GM23248 (cell line): ENCODE results near the gene LZTFL1.

ENCODE experiments used
- EZH2 ChIP-seq: fragments of 200-600 bp; sonication (generic); IDR thresholded peaks from 2 replicates; pipeline ENCODE4 v1.6.1; 2018; ENCODE audit warnings: antibody characterized with exemption, mild to moderate bottlenecking; ENCODE audit not compliant: insufficient read depth, poor library complexity, severe bottlenecking
- EZH2phosphoT487 ChIP-seq: fragments of 200-600 bp; sonication (generic); IDR thresholded peaks from 2 replicates; pipeline ENCODE4 v1.6.1; 2018; ENCODE audit warnings: antibody characterized with exemption, moderate library complexity, mild to moderate bottlenecking, low read depth; ENCODE audit not compliant: insufficient read depth

GRCh38 chr3:45870099-45870498 is 28.2 kb upstream of the LZTFL1 start:
- TF ChIP-seq EZH2phosphoT487 (no peak), EZH2 (no peak)
